GM23248 (cell line): Measurements from ENCODE around the gene TNFRSF8.

Experiments
- EZH2 ChIP-seq: fragments of 200-600 bp; sonication (generic); IDR thresholded peaks from 2 replicates; pipeline ENCODE4 v1.6.1; 2018; ENCODE audit warnings: antibody characterized with exemption, mild to moderate bottlenecking; ENCODE audit not compliant: insufficient read depth, poor library complexity, severe bottlenecking
- EZH2phosphoT487 ChIP-seq: fragments of 200-600 bp; sonication (generic); IDR thresholded peaks from 2 replicates; pipeline ENCODE4 v1.6.1; 2018; ENCODE audit warnings: antibody characterized with exemption, moderate library complexity, mild to moderate bottlenecking, low read depth; ENCODE audit not compliant: insufficient read depth

- TF ChIP-seq EZH2, result no peak
- no peak for TF ChIP-seq EZH2phosphoT487
Observed at GRCh38 chr1:12056331-12056841, 6.7 kb upstream of the TNFRSF8 start.
